GM12878 (cell line): ENCODE measurements around the gene CDH4.

Experiments
- GABPA ChIP-seq: IDR thresholded peaks from 2 replicates; pipeline ENCODE4 v1.6.1; 2014; ENCODE audit warnings: antibody characterized with exemption, low read depth, mild to moderate bottlenecking, inconsistent platforms
- TF ChIP-seq, protein P1 (sequence below): IDR thresholded peaks from 2 replicates; pipeline ENCODE4 v1.6.1; 2012; ENCODE audit warnings: low read depth, low read length, improper control_type of control experiment
- TF ChIP-seq, protein P2 (sequence below): IDR thresholded peaks from 2 replicates; pipeline ENCODE4 v1.6.1; 2012; ENCODE audit warnings: improper control_type of control experiment, low read depth, low read length; ENCODE audit not compliant: insufficient replicate concordance

DNA sequence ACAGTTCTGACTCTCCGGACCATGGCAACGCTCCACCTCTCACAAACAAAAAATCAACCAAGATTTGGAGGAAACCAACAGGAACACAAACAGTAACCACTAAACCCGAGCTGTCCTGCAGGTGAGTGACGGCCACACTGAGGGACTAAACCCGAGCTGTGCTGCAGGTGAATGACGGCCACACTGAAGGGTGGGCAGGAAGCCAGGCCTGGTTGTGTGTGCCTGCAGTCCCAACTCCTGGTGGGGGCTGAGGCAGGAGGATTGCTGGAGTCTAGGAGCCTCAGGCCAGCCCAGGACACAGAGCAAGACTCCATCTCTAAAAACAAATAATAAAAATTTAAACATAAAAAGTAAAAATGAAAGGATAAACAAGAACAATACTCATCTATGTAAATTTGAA is 733.0 kb downstream of the CDH4 start:
- TF ChIP-seq, protein P1, sequence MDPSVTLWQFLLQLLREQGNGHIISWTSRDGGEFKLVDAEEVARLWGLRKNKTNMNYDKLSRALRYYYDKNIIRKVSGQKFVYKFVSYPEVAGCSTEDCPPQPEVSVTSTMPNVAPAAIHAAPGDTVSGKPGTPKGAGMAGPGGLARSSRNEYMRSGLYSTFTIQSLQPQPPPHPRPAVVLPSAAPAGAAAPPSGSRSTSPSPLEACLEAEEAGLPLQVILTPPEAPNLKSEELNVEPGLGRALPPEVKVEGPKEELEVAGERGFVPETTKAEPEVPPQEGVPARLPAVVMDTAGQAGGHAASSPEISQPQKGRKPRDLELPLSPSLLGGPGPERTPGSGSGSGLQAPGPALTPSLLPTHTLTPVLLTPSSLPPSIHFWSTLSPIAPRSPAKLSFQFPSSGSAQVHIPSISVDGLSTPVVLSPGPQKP, result no peak
- TF ChIP-seq, protein P2, sequence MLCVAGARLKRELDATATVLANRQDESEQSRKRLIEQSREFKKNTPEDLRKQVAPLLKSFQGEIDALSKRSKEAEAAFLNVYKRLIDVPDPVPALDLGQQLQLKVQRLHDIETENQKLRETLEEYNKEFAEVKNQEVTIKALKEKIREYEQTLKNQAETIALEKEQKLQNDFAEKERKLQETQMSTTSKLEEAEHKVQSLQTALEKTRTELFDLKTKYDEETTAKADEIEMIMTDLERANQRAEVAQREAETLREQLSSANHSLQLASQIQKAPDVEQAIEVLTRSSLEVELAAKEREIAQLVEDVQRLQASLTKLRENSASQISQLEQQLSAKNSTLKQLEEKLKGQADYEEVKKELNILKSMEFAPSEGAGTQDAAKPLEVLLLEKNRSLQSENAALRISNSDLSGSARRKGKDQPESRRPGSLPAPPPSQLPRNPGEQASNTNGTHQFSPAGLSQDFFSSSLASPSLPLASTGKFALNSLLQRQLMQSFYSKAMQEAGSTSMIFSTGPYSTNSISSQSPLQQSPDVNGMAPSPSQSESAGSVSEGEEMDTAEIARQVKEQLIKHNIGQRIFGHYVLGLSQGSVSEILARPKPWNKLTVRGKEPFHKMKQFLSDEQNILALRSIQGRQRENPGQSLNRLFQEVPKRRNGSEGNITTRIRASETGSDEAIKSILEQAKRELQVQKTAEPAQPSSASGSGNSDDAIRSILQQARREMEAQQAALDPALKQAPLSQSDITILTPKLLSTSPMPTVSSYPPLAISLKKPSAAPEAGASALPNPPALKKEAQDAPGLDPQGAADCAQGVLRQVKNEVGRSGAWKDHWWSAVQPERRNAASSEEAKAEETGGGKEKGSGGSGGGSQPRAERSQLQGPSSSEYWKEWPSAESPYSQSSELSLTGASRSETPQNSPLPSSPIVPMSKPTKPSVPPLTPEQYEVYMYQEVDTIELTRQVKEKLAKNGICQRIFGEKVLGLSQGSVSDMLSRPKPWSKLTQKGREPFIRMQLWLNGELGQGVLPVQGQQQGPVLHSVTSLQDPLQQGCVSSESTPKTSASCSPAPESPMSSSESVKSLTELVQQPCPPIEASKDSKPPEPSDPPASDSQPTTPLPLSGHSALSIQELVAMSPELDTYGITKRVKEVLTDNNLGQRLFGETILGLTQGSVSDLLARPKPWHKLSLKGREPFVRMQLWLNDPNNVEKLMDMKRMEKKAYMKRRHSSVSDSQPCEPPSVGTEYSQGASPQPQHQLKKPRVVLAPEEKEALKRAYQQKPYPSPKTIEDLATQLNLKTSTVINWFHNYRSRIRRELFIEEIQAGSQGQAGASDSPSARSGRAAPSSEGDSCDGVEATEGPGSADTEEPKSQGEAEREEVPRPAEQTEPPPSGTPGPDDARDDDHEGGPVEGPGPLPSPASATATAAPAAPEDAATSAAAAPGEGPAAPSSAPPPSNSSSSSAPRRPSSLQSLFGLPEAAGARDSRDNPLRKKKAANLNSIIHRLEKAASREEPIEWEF, result no peak
- no peak for TF ChIP-seq GABPA
